Mesenteric fat pad (tissue), 1 donor: Measurements from ENCODE around the gene GRIN2D. TPM values are rescaled to one million over a fixed set of nuclear protein-coding genes. Genes with fewer than 3 reads are reported as not detected.

Experiments
- DNase-seq: peaks from one replicate; pipeline ENCODE4 v3.0.0-alpha.2; 2020; ENCODE audit warnings: low spot score
- long read RNA-seq: library from polyadenylated mRNA; unstranded; transcript quantifications from one replicate; pipeline ENCODE4 v2.0.0, GENCODE V29; 2020
- total RNA-seq: library from RNA; stranded (reverse); fragmentation: NEBNext Ultra II Directional; extraction: Animal tissue kit (Norgen Biotek cat#: 25700); gene quantifications from one replicate; pipeline ENCODE4 v1.2.1, GENCODE V29; 2021
- donor health status: DM: yes; HTN: yes; CAD: no.

The GRIN2D gene
- 0.48 TPM for total RNA-seq
- long read RNA-seq = 0 reads

DNA sequence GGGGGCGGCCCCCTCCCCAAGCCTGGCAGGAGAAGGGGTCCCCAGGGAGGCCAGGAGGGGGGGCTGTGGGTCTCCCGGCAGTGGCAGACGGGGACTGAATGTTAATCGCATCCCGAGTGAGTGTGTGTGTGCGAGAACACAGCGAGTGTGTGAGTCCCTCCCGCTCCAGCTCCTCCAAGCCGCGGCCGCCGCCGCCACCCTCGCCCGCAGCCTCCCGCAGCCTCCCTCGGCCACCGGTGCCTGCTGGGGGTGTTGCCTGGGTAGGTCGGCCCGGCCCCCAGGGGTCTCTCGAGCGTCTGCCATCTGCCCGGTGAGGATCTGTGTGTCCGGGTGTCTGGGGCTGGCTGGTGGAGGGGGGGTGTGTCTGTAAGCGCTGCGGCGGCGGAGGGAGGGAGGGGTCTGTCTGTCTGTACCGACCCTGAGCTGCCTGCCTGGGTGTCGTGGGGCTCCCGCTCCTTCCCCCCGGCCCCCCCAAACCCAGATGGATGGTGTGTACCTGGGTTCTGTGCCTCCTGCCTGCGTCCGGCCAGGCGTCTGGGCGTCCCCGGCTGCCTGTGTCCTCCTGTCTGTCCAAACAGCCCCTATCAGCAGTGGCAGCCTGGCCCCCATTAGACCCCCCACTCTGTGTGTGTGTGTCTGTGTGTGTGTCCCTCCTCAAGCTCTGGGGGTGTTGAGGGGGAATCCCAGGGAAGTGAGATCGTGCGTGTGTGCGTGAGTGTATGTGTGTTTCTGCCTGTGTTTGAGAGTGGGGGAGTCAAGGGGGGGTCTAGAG, at the start of gene GRIN2D:
Gene GRIN2D, plus strand, starts transcription at position 110 of the 772 bp plus-strand sequence. CDS start 4,725 bp downstream, outside the sequence.
- DNase-seq = no peak

DNA sequence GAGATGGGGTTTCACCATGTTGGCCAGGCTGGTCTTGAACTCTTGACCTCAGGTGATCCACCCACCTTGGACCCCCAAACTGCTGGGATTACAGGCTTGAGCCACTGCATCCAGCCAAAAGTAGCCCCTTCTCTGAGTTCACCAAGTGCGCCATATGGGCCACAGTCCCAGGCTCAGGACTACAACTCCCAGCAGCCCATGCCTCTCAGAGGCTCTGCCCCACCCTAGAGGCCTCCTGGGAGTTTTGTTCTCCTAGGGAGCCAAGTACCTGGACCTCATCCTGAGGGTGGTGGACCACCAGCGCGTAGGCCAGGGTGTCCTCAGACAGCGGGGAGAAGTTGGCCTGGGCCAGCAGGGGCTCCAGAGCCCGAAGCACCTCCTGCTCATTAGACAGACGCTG, 48.6 kb upstream of the GRIN2D start:
- no peak for DNase-seq

DNA sequence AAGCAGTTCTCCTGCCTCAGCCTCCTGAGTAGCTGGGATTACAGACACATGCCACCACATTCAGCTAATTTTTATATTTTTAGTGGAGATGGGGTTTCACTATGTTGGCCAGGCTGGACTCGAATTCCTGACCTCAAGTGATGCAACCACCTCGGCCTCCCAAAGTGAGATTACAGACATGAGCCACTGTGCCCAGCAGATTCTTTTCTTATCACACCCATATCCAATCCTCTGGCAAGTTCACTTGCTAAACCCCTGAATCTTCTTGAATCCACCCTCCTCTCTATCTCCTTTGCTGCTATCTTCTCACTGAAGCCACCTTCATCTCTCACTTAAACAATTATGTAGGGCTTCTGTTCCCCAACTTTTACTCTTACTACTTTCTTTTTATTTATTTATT, 47.3 kb upstream of the GRIN2D start:
- no peak for DNase-seq

DNA sequence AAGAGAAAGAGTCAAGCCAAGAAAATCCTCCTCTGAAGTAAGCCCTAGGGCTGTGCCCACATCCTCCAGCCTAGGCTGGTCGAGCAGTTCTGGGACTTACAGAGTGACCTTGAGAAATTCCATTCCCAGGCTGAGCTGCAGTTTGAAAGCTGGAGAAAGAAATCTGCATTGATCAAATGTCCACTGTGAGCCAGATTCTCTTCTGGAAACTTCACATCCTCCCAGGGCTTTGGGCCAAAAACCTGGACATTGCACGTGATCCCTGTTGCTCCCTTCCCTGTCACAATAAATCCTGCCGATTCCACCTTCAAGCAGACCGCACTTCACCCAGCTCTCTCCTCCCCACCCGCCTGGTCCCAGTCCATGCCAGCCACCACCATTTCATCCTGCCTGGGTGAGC, 45.4 kb upstream of the GRIN2D start:
- no peak for DNase-seq

DNA sequence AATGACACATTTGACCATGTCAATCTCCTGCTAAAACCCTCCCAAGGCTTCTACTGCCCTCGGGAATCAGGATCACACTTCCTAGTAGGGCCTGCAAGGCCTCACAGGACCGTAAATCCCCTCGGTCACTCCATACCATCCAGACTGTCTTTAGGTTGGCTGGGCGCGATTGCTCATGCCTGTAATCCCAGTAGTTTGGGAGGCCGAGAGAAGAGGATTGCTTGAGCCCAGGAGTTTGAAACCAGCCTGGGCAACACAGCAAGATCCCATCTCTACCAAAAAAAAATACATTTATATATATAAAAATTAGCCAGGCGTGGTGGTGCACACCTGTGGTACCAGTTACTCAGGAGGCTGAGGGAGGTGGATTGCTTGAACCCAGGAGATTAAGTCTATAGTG, 44.7 kb upstream of the GRIN2D start:
- no peak for DNase-seq

DNA sequence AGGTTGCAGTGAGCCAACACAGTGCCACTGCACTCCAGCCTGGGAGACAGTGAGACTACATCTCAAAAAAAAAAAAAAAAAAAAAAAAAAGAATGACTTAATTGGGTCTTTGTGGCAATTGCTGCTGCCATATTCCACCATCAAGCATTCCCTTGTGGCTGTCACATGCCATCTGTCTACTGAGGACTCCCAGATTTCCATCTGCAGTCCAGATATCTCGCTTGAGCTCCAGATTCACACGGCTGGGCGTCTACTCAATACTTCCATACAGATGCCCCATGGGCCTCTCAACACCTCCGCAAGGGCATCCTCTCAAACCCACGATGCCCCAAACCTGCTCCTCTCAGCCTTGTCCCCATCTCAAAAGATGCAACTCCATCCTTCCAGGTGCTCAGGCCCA, 42.6 kb upstream of the GRIN2D start:
- DNase-seq = no peak

DNA sequence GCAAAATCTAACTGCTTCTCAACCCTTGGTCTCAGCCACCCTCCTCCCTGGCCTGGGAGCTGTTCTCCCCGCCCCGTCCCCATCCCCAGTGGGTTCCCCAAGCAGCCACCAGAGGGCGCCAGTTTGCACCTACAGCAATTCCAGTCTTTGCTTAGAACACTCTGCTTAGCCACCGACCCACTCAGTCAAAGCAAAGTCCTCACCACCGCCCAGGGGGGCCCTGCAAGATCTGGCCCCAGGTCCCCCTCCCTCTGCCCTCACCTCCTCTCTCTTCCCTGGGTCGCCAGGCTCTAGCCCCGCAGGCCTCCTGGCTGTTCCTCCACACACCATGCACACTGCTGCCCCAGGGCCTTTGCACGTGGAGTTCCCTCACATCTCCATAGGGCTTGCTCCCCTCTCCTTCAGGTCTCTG, 42.1 kb upstream of the GRIN2D start:
- no peak for DNase-seq

DNA sequence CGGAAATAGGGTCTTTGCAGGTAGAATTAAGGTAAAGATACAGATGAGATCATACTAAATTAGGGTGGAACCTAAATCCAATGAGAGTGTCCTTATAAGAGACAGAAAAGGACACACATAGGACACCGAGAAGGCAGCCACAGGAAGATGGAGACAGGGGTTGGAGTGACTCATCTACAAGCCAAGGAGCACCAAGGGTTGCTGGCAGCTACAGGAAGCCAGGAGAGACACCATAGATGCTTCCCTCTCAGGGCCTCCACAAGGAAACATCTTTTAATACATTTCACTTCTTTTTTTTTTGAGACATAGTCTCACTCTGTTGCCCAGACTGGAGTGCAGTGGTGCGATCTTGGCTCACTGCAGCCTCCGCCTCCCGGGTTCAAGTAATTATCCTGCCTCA, 39.8 kb upstream of the GRIN2D start:
- DNase-seq = no peak

DNA sequence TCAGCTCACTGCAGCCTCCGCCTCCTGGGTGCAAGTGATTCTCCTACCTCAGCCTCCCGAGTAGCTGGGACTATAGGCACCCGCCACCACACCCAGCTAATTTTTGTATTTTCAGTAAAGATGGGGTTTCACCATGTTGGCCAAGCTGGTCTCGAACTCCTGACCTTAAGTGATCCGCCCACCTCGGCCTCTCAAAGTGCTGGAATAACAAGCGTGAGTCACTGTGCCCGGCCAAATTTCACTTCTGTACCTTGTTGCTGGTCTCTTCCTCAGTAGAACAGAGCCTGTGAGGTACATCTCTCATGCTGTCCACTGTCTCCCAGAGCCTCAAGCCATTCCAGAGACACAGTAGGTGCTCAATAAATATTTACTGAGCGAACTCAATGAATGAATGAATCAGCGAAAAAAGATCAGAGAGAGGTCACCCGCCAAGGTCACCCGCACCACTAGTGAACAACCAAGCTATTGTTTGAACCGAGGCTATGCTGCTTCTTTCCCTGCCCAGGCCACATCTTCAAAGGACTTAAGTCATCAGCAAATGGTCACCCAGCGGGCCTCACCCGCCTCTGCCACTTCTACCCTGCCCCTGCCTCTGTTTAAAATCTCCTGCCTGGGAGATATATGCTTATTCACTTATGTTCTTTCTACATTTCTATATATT, 39.0 kb upstream of the GRIN2D start:
- DNase-seq = no peak

DNA sequence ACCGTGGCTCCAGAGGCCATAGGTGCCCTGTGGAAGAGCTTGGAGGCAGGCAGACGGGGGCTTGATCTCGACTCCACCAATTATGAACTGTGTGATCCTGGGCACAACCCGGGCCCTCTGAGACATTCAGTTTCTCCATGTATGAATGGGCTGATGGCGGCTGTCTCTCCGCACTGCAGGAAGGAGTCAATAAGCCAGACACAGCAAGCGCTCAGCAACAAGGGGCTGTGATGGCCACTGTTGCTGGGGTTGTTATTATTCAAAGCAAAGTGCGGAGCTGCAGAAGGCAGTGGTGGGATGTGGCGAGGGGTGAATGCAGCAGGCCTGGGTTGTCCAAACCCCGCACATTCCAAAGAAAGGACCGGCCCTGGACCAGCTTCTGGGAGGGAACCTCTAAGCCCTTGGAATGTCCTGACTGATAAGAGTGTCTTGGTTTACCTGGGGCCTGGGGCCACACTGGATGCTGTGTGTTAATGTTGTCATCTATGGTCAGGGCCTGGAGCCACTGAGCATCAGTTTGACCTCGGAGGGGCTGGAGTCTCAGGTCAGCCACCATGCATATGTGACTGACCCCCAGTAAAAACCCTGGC, 38.0 kb upstream of the GRIN2D start:
- DNase-seq = no peak

DNA sequence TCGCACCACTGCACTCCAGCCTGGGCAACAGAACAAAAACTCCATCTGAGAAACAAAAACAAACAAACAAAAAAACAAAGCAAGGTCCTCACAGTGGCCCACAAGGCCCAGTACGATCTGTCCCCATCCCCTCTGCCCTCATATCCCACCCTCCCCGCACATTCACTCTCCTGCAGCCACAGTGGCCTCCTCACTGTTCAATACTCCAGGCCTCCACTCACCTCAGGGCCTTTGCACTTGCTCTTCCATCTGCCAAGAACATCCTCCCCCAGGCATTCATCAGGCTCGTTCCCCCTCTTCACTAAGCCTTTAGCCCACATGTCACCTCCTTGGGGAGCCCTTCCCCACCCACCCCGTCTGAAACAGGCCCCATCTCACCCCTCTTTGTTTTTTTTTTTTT, 34.3 kb upstream of the GRIN2D start:
- DNase-seq = no peak

DNA sequence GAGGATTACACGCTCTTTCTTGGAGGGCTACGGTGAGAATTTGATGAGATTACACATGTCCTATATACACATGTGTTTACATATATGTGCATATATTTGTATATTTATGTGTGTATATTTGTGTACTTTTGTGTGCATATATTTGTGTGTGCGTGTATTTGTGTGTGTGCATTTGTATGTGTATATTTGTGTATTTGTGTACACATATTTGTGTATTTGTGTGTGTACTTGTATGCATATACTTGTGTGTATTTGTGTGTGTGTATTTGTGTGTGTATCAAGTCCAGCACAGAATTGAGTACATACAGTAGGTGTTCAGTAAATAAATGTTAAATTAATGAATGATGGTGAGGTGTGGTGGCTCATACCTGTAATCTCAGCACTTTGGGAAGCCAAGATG, 31.6 kb upstream of the GRIN2D start:
- no peak for DNase-seq

DNA sequence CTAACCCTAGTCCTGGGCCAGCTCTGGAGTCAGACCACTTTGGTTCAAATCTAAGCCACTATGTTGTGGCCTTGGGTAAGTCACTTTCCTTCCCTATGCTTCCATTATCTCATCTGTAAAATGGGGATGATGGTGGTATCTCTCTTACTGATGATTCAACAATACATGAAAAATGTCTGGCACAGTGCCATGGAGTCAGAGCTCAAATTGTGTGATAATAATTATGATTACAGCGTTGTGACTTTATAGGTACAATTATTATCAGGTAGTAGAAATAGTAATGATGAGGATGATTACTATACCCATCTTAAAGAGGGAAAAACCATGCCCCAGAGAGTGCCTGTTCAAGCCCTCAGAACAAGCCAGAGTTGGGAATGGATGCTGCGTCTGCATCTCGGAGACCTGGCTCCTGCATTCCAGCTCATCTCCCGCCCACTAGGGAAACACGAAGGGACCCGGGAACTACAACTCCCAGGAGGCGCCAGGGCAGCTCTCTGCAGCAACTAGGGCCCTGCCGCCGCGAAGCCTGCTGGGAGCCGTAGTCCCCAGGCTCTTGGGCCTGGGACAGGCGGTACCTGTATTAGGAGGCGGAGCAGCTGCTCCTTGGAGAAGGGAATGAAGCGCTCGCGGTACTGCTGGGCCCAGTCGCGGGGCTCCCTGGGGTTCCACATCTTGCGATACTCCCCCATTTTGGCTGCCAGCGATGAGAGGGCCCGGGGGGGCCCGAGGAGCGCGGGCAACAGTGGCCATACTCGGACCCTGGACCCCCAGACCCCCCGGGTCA, 30.6 kb upstream of the GRIN2D start:
- peak; percentile 97 for DNase-seq

DNA sequence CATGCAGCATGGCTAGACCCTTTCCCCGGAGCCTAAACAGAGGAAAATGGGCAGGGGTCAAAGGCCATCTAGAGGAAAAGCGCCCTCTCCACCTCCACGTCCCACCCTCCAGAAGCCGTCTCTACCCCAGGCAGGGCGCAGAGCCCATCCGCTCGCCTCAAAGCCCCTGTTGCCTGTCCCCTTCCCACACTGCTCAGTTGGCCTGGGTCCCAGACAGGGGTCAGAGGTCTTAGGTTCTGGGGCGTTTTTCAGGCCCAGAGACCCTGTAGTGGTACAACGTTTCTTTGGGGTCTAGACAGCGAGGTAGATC, 30.0 kb upstream of the GRIN2D start:
- no peak for DNase-seq

DNA sequence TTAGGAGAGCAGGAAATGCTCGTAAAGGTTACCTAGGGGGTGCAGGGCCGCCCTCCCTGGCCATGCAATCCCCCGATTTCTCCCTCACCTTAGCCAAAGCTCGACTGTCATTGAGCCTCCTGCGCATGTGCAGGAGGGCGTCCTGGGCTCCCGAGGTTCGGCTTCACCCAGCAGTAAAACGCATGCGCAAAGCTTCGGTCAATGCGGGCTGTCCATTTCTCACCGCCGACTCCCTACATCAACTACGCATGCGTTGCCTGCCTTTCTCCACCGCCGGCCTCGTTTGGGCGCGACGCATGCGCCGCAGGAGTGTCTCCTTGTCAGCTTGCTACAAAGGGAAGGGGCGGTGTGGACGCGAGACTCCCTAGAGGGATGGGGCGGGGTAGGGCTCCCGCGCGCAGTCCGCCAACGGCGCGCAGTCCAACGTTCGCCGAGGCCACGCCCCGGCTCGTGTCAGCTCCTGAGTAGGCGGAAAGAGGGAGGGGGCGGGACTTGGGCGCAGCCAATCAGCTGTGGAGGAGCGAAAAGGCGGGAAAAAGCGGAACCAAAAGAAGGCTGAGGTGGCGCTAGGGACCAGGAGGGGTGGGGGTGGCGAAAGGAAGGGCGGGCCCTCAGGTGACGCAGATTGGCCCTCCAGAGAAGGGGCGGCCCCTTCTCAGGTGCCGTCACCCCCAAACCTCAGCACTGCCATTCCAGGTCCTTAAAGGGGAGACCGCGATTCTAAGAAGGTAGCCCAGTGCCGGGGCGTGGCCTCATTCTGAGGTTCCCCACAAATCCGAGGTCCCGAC, 29.5 kb upstream of the GRIN2D start, which contains the start of the genes SYNGR4 and TMEM143:
Gene SYNGR4, plus strand, starts transcription at position 558 of the 788 bp plus-strand sequence. CDS start 1,476 bp downstream, outside the sequence.
Gene TMEM143, minus strand, starts transcription at position 131 of the 788 bp plus-strand sequence. Its CDS starts 20 bp downstream, at position 111.
- DNase-seq = peak; percentile 100

DNA sequence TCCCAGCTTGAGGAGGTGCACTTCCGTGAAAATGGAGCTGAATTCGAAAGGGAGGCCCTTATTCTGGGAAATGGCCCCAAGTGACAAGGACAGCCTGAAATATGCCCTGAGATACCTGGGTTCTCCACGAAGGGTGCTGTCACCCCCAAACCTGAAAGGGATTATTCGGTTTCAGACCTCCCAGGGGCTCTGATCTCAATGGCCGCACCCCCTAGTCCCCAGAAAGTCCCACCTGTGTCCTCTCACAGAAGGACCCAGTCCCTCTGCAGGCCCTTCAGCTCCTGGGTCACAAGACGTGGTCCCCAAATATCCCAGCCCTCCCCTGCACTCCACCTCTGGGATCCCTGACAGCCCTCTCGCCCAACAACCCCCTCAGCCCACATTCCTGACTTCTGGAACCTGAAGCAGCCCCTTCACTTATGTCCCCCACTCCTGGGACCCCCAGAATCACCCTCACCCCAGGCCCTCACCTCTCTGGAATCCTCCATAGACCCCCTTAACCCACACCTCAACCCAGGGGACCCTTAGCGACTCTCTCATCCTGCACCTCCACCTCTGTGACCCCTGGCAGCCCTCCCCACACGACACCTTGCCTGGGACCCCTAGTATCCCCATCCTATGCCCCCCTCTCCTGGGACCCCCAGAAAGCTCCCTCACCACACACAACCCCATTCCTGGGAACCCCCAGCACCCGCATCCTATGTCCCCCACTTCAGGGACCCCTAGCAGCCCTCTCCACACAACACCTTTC, 28.7 kb upstream of the GRIN2D start:
- DNase-seq = no peak

DNA sequence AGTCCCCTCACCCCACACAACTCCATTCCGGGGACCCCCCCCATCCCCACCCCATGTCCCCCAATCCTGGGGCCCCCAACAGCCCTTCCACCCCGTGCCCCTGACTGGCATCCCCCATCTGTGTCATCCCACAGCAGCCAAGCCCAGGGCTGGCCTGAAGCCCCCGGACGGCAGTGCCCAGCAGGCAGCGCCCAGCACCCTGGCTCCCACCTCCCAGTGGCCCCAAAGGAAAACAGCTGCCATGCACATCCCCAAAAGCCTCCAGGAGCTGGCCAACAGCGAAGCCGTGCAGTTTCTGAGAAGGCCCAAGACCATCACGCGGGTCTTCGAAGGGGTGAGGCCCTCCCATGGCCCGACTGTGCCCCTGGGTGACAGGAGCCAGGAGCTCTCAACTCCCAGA, 27.9 kb upstream of the GRIN2D start:
- DNase-seq = no peak

DNA sequence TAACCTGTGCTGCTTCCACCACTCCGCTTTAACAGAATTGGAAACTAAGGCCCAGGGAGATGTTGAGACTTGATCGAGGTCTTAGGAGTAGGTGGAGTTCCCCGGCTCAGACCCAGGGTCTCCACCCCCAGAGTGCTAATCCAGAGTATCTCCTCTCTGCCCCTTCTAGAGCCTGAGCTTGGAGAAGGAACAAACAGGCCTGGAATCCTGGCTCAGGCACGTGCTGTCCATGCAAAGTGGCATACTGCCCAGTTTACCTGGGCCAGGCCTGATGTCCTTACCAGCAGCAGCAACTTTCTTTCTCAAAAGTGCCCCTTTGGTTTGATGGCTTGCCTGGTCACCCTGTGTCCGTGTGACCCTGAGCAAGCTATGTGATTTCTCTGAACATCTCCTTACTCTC, 25.6 kb upstream of the GRIN2D start:
- no peak for DNase-seq

DNA sequence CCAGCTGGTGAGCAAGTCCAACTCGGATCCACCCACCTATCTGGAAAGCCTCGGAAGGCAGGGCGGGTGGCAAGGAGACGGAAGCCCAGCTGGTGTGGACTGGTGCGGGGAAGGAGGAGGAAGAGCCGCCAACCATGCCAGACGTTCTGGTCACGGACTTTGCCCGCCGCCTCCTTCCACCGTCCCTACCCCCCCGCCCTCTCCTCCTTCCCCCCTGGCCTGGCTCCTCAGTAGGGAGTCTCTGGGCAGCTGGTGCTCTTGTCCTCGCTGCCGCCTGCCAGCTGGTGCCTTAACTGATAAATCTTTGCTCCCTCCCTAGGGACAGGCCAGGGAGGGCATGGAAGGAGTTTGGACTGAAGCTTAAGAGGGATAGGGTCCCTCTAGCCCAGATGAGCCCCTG, 24.5 kb upstream of the GRIN2D start:
- DNase-seq = no peak

DNA sequence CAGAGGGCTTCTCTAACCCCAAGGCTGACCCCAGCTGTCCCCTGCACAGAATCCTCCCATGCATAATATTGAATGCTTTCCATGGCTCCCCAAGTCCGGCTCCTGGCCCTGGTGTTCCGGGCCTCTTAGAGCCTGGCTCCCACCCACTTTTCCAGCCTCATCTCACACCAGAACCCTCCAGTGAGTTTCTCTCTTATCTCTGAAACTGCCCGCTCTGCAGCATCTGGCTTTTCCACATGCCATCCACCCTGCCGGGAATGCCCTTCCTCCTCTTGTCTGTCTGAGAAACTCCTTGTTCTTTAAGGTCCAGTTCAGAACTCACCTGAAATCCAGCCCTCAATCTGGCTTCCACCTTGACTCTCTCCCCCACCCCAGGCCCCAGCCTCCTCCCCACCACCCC, 22.5 kb upstream of the GRIN2D start:
- no peak for DNase-seq
